ENCODE measurements around the gene SPP1.
A peak's percentile ranks its signal among the peaks of the same experiment; 100 is the strongest.
"Not testable (repeated sequence)": the region's sequence is repeated elsewhere in the genome, so short reads cannot be mapped to it uniquely, and the experiment has no call there.

SPP1 gene

GRCh38 chr4:87975466-87975865, at the start of gene SPP1:
Gene SPP1 (plus strand): TSS chr4:87975714. CDS start chr4:87976896, 1,182 bp downstream.
- peak; percentile 56 for DNase-seq (ENCODE audit: low read depth)

GRCh38 chr4:87926554-87927098, 48.9 kb upstream of the SPP1 start:
- no peak for DNase-seq (ENCODE audit: low read depth)

- DNase-seq (ENCODE audit: low read depth), result no peak
These were observed 44.9 kb upstream of the SPP1 start for GRCh38 chr4:87930629-87931028.

GRCh38 chr4:87931932-87932331, 43.6 kb upstream of the SPP1 start:
- no peak for DNase-seq (ENCODE audit: low read depth)

GRCh38 chr4:87932718-87933141, 42.8 kb upstream of the SPP1 start:
- DNase-seq (ENCODE audit: low read depth), result peak; percentile 5

- DNase-seq (ENCODE audit: low read depth), result no peak
These were observed 42.2 kb upstream of the SPP1 start for GRCh38 chr4:87933337-87933736.

GRCh38 chr4:87934157-87934704, 41.3 kb upstream of the SPP1 start:
- DNase-seq (ENCODE audit: low read depth), result no peak

GRCh38 chr4:87934973-87935372, 40.5 kb upstream of the SPP1 start:
- DNase-seq (ENCODE audit: low read depth), result no peak

- DNase-seq (ENCODE audit: low read depth), result not testable (repeated sequence)
These were observed 39.6 kb upstream of the SPP1 start for GRCh38 chr4:87935954-87936353.

GRCh38 chr4:87937523-87937922, 38.0 kb upstream of the SPP1 start:
- no peak for DNase-seq (ENCODE audit: low read depth)

- no peak for DNase-seq (ENCODE audit: low read depth)
These were observed 36.8 kb upstream of the SPP1 start for GRCh38 chr4:87938746-87939145.

GRCh38 chr4:87939978-87940690, 35.4 kb upstream of the SPP1 start:
- DNase-seq (ENCODE audit: low read depth), result no peak

GRCh38 chr4:87940809-87941208, 34.7 kb upstream of the SPP1 start:
- not testable (repeated sequence) for DNase-seq (ENCODE audit: low read depth)

GRCh38 chr4:87941537-87942392, 33.7 kb upstream of the SPP1 start:
- no peak for DNase-seq (ENCODE audit: low read depth)

- no peak for DNase-seq (ENCODE audit: low read depth)
These were observed 31.8 kb upstream of the SPP1 start for GRCh38 chr4:87943660-87944149.

- no peak for DNase-seq (ENCODE audit: low read depth)
These were observed 30.5 kb upstream of the SPP1 start for GRCh38 chr4:87944967-87945366.

- DNase-seq (ENCODE audit: low read depth), result no peak
These were observed 28.7 kb upstream of the SPP1 start for GRCh38 chr4:87946766-87947165.

GRCh38 chr4:87947381-87948160, 27.9 kb upstream of the SPP1 start:
- peak; percentile 8 for DNase-seq (ENCODE audit: low read depth)

GRCh38 chr4:87949961-87950360, 25.6 kb upstream of the SPP1 start:
- DNase-seq (ENCODE audit: low read depth), result peak; percentile 65

GRCh38 chr4:87950493-87950892, 25.0 kb upstream of the SPP1 start:
- no peak for DNase-seq (ENCODE audit: low read depth)

- DNase-seq (ENCODE audit: low read depth), result no peak
These were observed 24.5 kb upstream of the SPP1 start for GRCh38 chr4:87950936-87951511.
